Loucy (cell line): ENCODE results near the gene FLG.

Experiments used
- H2AFZ ChIP-seq: fragments of 200-600 bp; sonication (generic); 2 replicates; pipeline ENCODE4 v1.6.0; 2016; ENCODE audit warnings: antibody characterized with exemption, mild to moderate bottlenecking, low read length, moderate library complexity
- H3F3A ChIP-seq: fragments of 200-600 bp; 2 replicates; pipeline ENCODE4 v1.6.0; 2016; ENCODE audit warnings: antibody characterized with exemption, low read depth, mild to moderate bottlenecking
- H3K27me3 ChIP-seq: fragments of 200-600 bp; sonication (generic); 2 replicates; pipeline ENCODE4 v1.6.1; 2014; ENCODE audit warnings: low read length, mild to moderate bottlenecking; ENCODE audit not compliant: insufficient read depth, poor library complexity, severe bottlenecking
- H3K36me3 ChIP-seq: fragments of 200-600 bp; sonication (generic); 2 replicates; pipeline ENCODE4 v1.6.1; 2016; ENCODE audit warnings: low read length; ENCODE audit not compliant: insufficient read depth
- H3K4me1 ChIP-seq: fragments of 200-600 bp; sonication (generic); 2 replicates; pipeline ENCODE4 v1.5.1; 2014; ENCODE audit warnings: low read length, mild to moderate bottlenecking; ENCODE audit not compliant: insufficient read depth, poor library complexity, severe bottlenecking
- H3K4me2 ChIP-seq: fragments of 200-600 bp; sonication (generic); 2 replicates; pipeline ENCODE4 v1.6.0; 2014; ENCODE audit warnings: antibody characterized with exemption, low read length, low read depth, mild to moderate bottlenecking; ENCODE audit not compliant: poor library complexity, severe bottlenecking
- H3K4me3 ChIP-seq: fragments of 200-600 bp; sonication (generic); 2 replicates; pipeline ENCODE4 v1.5.1; 2014; ENCODE audit warnings: low read length, mild to moderate bottlenecking, mixed read lengths; ENCODE audit not compliant: poor library complexity, severe bottlenecking
- H3K79me2 ChIP-seq: fragments of 200-600 bp; sonication (generic); 2 replicates; pipeline ENCODE4 v1.6.1; 2014; ENCODE audit warnings: low read length; ENCODE audit not compliant: insufficient read depth
- H3K9ac ChIP-seq: fragments of 200-600 bp; sonication (generic); 2 replicates; pipeline ENCODE4 v1.6.0; 2014; ENCODE audit warnings: mild to moderate bottlenecking, low read depth, low read length, moderate library complexity; ENCODE audit not compliant: poor library complexity, severe bottlenecking
- H3K9me2 ChIP-seq: fragments of 200-600 bp; sonication (generic); replicated peaks from 2 replicates; pipeline ENCODE4 v1.6.1; 2016; ENCODE audit warnings: low read depth, low read length, mixed read lengths
- H3K9me3 ChIP-seq: fragments of 200-600 bp; sonication (generic); 2 replicates; pipeline ENCODE4 v1.6.1; 2014; ENCODE audit warnings: mild to moderate bottlenecking, antibody characterized with exemption, low read length, low read depth; ENCODE audit not compliant: insufficient read depth
- H4K20me1 ChIP-seq: fragments of 200-600 bp; sonication (generic); 2 replicates; pipeline ENCODE4 v1.6.0; 2014; ENCODE audit warnings: antibody characterized with exemption, low read length, mild to moderate bottlenecking; ENCODE audit not compliant: insufficient read depth, poor library complexity, severe bottlenecking
- EZH2phosphoT487 ChIP-seq: fragments of 200-600 bp; IDR thresholded peaks from 2 replicates; pipeline ENCODE4 v1.6.1; 2018; ENCODE audit warnings: antibody characterized with exemption, mild to moderate bottlenecking, moderate library complexity, borderline replicate concordance
- TF ChIP-seq, protein P1 (sequence below): fragments of 200-600 bp; sonication (generic); conservative IDR thresholded peaks from 2 replicates; pipeline ENCODE4 v1.5.1; 2014; ENCODE audit warnings: mild to moderate bottlenecking, antibody characterized with exemption, low read length

Gene FLG

DNA sequence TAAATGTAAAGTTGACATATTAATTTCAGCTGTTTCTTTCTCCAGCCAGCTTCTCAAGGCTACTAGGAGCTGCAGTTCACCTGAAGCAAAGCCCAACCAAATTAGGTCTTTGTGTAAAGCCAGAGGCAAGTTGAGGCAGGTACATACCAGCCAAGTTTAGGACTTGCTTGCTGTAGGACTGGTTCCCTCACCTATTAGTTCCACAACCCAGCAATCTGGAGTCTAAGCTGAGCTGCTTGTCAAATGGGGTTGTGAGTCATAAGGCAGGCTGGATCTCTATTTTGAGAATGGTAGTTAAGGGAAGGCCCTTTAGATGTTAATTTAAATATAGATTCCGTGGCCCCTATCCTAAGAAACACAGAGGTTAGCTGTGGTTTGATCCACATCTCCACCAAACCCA lies 42.4 kb upstream of the FLG start:
- TF ChIP-seq, protein P1, sequence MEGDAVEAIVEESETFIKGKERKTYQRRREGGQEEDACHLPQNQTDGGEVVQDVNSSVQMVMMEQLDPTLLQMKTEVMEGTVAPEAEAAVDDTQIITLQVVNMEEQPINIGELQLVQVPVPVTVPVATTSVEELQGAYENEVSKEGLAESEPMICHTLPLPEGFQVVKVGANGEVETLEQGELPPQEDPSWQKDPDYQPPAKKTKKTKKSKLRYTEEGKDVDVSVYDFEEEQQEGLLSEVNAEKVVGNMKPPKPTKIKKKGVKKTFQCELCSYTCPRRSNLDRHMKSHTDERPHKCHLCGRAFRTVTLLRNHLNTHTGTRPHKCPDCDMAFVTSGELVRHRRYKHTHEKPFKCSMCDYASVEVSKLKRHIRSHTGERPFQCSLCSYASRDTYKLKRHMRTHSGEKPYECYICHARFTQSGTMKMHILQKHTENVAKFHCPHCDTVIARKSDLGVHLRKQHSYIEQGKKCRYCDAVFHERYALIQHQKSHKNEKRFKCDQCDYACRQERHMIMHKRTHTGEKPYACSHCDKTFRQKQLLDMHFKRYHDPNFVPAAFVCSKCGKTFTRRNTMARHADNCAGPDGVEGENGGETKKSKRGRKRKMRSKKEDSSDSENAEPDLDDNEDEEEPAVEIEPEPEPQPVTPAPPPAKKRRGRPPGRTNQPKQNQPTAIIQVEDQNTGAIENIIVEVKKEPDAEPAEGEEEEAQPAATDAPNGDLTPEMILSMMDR, result no peak
- no peak for TF ChIP-seq EZH2phosphoT487
- Histone ChIP-seq H3F3A (no peaks in the 10 kb centered on the region), H4K20me1 (no peaks in the 10 kb centered on the region), H3K36me3 (no peaks in the 10 kb centered on the region), H3K9ac (no peak overlapping the region), H3K4me1 (no peaks in the 10 kb centered on the region), H3K27me3 (no peaks in the 10 kb centered on the region), H2AFZ (no peak overlapping the region), H3K9me2 (no peaks in the 10 kb centered on the region), H3K79me2 (no peaks in the 10 kb centered on the region), H3K4me3 (no peak overlapping the region), H3K4me2 (no peak overlapping the region), H3K9me3 (no peaks in the 10 kb centered on the region)

DNA sequence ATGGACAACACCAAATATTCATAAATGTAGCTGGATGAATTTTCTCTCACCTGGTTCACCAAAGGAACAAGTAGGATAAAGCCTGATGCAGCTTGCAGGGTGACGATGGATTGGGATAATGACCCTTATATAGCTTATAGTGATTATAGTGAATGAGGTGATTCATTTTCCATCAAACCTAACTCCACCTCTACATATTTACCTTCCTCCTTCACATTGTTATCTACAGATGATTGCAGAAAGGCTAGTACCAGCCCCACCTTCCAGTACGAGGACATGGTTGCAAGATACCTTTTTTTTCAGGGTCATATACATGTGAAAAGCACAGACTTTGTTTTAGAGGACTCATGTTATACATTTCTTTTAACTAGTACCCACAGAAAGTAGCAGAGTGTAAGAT lies 34.9 kb upstream of the FLG start, which contains the start of gene FLG2:
TSS of gene FLG2 (minus strand) at position 101 of the 400 bp plus-strand sequence. CDS start 1,122 bp downstream, outside the sequence.
- H3K36me3 ChIP-seq, result no peaks in the 10 kb centered on the region
- TF ChIP-seq, protein P1, result no peak
- no peak for TF ChIP-seq EZH2phosphoT487
- no peaks in the 10 kb centered on the region for H3K9me3 ChIP-seq
- no peaks in the 10 kb centered on the region for H3F3A ChIP-seq
- H3K27me3 ChIP-seq, result no peaks in the 10 kb centered on the region
- H3K4me1 ChIP-seq, result no peaks in the 10 kb centered on the region
- H3K4me3 ChIP-seq, result no peak within 1 kb of the TSS
- no peak within 1 kb of the TSS for H3K4me2 ChIP-seq
- H3K9ac ChIP-seq, result no peak within 1 kb of the TSS
- H2AFZ ChIP-seq, result no peak within 1 kb of the TSS
- H4K20me1 ChIP-seq, result no peaks in the 10 kb centered on the region
- no peaks in the 10 kb centered on the region for H3K79me2 ChIP-seq
- no peaks in the 10 kb centered on the region for H3K9me2 ChIP-seq

DNA sequence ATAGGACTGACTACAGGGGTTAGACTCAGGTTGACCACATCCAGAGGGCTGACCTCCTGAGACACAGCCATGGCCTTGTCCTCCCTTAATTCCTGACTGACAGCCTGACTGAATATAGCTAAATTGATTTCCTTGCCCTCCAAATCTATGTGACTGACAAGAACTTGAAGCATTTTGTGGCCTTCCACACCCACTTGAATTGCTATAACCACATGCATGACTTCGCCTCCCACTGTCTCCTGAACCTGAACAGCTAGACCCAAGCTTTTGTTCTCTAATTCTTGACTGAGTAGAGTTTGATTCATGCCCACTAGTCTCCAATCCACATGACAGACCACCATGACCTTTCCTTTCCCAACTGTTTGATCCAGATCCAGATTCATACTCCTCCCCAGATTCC lies 31.7 kb upstream of the FLG start:
- Histone ChIP-seq H2AFZ (no peak overlapping the region), H3K79me2 (no peaks in the 10 kb centered on the region), H3K27me3 (no peaks in the 10 kb centered on the region), H4K20me1 (no peaks in the 10 kb centered on the region), H3F3A (no peaks in the 10 kb centered on the region), H3K9ac (no peak overlapping the region), H3K9me3 (peaks cover 2% of the 10 kb centered on the region; the same call in 1 of the 2 replicates), H3K4me3 (no peak overlapping the region), H3K4me2 (no peak overlapping the region), H3K36me3 (no peaks in the 10 kb centered on the region), H3K9me2 (no peaks in the 10 kb centered on the region), H3K4me1 (no peaks in the 10 kb centered on the region)
- no peak for TF ChIP-seq EZH2phosphoT487
- TF ChIP-seq, protein P1, result no peak
